Suprapubic skin (tissue), 4 donors: ENCODE measurements around the gene POFUT1.

Source experiments
- CTCF ChIP-seq, 2 donors: fragments of 200-600 bp in 1 of 2; fragments of 450-650 bp in 1 of 2; sonication (generic) in 1 of 2; IDR thresholded peaks; one replicate each; pipeline ENCODE4 v1.5.1; 2016 to 2019; ENCODE audit warnings: antibody characterized with exemption in 2 of 2, mild to moderate bottlenecking in 1 of 2, moderate library complexity in 1 of 2
- POLR2A ChIP-seq, 2 donors: fragments of 450-650 bp; IDR thresholded peaks; one replicate each; pipeline ENCODE4 v1.6.1; 2017; ENCODE audit warnings: antibody characterized with exemption in 2 of 2, mild to moderate bottlenecking in 2 of 2, moderate library complexity in 2 of 2
- POLR2AphosphoS5 ChIP-seq, 3 donors: sonication (generic); formaldehyde crosslinking; IDR thresholded peaks; one replicate each; pipeline ENCODE4 v1.6.1; 2017; ENCODE audit warnings: antibody characterized with exemption in 3 of 3

DNA sequence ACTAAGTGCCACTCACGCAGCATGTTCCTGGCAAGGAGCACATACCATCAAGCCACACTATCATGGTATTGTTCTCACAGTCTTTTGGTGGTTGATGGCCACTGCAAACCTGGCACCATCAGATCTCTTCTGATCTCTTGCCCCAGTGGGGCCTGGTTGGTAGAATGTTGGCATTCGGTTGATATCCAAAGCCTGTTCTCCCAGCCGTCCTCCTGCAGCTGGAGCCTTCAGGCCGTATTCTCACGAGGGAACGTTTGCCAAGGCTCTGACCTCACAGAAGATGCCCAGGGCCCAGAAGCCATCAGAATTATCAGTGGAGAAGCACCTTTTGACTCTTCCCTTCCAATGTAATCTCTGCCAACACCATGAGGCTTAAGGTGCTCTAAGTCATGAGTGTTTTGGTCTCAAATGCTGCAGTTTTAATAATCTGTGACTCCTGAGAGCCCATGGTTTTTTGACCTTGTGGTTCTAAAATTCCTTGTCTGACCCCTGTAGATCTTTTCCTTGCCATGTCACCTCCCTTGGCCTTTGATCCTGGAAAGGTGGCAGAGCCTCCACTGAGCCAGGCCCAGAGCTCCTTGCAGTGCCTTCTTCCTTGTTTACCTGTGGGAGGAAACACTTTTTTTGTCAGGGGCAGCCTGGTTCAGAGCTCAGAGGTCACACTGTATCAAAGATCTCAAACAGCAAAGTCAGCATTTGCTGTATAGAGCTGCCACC is 27.8 kb downstream of the POFUT1 start:
- TF ChIP-seq POLR2A (IDR thresholded peaks at IDR 0.05) = no peak
- TF ChIP-seq POLR2AphosphoS5 (IDR thresholded peaks at IDR 0.05) = no peak
- no peak for TF ChIP-seq CTCF (IDR thresholded peaks at IDR 0.05)
